ENCODE results near the gene SF3B4.

Gene SF3B4

DNA sequence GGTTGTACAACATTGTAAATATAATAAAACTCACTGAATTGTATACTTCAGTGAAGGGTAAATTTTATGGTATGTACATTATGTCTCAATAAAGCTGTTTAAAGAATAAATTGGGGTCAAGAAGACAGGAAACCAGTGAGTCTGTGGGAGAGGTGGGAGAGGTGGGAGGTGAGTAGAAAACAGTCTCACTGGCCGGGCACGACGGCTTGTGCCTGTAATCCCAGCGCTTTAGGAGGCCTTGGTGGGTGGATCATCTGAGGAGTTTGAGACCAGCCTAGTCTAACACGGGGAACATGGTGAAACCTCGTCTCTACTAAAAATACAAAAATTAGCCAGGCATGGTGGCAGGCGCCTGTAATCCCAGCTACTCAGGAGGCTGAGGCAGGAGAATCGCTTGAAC lies 4.9 kb upstream of the SF3B4 start:
- no peak for DNase-seq

DNA sequence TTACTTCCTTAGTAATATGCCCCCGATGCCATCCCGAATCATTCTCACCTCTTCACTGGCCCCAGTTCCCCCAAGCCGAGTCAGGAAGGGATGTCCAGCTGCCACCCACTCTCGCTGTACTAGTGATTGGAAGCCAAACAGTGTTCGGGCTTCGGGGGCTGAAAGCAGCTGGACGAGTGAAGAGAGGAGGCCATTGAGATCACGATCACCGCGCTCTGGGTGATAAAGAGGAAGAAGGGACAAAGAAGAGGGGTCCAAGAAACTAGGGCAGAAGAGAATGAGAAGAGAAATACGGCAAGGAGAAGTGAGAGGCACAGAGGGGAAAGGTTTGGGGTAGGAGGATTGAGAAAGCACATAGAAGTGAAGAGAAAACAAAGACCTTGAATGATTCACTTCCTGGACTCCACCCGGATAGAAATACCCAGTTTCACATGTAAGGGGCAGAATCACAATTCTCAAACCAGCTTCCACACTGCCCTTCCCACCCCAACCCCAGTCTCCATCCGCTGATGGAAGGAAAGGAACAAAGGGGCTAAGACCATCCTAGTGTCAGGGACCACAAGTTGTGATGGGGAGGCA lies 3.7 kb upstream of the SF3B4 start:
- no peak for DNase-seq

DNA sequence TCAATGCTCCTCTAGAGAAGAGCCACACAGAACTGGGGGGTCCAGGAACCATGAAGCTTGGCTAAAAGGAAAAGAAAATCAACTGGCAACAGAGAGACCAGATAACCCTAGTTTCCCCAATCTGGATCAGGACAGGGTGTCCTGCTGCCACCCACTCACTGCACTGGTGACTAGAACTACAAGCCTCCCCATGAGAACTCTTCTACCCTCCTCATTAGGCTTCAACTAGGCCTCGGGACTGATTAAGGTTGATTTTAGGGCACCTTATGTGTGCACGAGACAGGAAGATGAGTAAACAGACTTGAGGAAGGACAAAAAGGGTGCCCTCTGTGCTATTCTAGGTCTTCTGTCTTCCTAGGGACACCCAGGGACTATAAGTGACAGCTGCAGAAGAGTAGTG lies 2.3 kb upstream of the SF3B4 start:
- DNase-seq, result no peak

DNA sequence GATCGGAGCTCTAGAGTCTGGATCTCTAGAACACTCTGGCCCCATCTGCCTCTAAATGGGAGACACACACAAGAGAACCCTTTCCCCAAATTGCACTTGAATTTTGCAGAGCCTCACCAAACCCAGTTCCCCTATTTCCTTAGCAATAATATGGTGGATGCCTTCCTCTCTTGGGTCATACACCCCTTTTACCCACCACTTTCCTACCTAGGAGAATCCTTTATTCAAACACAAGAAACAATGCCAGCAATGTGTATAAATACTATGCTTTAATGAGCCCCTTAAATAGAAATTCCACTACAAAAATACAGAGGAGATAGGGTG lies 760 bp upstream of the SF3B4 start:
- DNase-seq, result no peak

DNA sequence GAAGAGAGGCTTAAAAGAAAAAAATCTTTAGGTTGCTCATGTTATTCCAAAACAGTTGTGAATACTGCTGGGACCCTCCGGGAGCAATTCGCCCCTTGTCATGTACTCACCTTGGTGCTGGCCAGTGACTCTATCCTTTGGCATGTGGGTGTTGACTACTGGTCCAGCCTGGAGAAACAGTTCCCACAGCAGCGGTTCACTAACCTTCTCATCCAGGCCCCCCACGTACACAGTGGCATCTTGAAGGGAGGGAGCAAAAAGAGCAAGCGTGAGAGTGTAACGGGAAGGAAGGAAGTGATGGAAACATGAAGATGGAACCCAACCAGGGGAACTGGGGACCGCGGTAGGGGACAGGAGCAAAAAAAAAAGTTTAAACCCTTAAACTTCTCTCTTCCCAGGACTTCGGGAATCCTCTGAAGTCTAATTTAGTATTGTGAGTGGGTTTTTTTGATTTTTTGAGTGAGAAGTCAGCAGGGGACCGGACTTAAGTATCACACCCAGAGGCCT lies 494 bp downstream of the SF3B4 start:
- no peak for DNase-seq

DNA sequence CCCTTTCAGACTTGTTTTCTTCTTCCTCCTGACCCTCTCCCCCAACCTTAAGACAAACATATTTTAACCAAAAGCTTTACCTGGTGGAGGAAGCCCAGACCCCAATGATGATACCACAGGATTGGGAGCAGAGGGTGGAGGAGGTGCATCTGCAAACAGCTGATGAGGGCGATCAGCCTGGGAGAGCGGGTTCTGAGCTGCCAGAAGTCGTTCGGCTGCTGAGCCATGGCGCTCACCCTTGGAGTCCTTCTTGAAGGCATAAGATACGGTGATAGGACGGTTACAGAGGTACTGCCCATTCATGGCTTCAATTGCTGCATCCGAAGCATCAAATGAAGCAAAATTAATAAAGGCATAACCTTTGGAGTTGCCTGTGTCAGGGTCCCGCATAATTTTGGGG lies 1.3 kb downstream of the SF3B4 start:
- no peak for DNase-seq

DNA sequence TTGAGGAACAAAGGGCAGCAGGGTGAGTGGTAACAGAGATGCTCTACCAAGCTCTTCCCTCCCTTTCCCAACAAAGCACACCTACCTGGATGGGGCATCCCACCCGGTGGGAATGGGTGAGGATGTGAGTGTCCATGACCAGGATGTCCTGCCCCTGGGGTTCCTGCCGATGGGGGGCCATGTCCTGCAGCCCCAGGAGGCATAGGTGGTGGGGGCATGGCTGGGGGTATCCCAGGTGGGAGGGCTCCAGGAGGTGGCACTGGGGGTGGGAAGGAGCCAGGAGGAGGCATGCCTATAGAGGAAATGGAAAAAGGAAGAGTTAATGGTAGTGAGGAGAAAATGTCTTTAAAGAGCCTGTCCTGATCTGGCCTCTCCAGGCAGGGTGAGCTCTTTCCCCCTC lies 1.9 kb downstream of the SF3B4 start:
- no peak for DNase-seq

DNA sequence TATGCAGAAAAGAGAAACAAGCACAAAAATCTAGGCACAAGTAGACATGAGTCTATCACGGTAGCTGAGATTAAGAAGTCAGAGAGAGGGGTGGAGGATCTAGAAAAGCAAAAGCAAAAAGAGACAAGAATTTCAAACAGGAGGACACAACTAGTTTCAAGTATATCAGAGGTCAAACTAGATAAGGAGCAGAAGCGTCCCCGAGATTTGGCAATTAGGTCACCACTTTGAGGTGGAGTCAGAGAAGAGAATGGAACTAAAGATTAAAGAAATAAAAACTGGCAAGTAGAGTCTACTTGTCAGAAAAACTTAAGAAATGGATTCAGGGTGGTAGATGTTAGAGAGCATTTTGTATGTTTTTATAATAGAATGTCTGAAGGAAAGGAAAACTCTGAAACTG lies 2.3 kb downstream of the SF3B4 start:
- DNase-seq, result no peak

DNA sequence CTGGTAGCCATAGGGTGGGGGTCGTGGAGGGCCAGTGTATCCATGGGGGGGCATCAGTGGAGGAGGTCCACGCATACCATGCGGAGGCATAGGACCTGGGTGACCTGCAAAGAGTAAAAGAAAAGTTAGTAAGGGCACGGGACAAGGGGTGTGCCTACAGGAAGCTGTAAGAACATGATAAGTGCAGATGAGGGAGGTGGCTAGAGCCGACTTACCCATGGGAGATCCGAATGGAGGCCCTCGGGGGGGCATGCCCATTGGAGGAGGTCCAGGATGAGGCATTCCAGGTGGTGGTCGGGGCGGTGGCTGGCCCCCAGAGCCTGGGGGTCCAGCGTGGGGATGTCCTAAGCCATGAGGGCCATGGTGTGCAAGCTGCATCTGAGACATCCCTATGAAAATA lies 4.0 kb downstream of the SF3B4 start:
- DNase-seq, result no peak

DNA sequence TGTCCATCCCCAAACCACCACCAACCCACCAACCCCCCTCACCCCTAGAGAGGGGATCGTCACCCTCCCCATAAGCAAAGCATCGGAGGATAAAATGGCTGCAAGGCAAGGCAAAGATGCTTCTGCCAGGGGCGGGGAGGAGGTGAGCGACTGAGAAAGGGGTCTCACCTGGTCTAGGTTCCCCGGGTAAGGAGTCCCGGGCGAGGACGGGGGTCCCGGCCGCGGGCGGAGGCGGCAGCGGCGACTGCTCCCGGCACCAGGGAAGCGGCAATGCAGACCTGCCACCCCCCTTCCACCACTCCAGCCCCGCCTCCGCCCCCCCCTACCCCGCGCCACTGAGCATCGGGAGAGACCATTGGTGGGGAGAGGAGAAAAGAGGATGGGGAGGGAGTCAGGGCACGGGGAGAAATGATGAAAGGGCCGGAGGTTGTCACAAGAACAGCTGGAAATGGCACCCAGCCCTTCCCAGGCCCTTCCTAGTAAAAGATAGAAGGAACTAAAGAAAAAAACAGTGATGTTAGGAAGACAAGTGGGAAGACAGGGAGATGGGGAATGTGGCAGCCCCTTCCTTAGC lies 9.9 kb downstream of the SF3B4 start, which contains the start of gene SV2A:
SV2A (minus strand) TSS at position 274 of the 574 bp plus-strand sequence. CDS start 4,004 bp downstream, outside the sequence.
- no peak for DNase-seq

DNA sequence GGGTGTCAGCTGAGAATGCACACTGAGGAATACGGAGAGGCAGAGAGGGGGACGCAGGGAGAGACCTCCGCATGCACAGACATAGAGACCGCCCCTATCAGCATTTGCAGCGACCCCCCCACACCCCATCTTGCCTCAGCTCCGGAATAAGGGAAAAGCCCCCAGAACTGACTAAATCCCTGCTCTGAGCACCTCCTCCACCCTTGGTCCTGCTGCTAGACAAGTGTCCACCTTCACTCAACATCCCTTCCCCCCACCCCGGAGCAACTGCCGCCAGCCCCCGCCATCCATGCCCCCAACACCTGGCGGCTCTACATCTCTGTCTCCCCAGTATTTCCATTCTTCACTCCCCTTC lies 10.7 kb downstream of the SF3B4 start:
- no peak for DNase-seq

DNA sequence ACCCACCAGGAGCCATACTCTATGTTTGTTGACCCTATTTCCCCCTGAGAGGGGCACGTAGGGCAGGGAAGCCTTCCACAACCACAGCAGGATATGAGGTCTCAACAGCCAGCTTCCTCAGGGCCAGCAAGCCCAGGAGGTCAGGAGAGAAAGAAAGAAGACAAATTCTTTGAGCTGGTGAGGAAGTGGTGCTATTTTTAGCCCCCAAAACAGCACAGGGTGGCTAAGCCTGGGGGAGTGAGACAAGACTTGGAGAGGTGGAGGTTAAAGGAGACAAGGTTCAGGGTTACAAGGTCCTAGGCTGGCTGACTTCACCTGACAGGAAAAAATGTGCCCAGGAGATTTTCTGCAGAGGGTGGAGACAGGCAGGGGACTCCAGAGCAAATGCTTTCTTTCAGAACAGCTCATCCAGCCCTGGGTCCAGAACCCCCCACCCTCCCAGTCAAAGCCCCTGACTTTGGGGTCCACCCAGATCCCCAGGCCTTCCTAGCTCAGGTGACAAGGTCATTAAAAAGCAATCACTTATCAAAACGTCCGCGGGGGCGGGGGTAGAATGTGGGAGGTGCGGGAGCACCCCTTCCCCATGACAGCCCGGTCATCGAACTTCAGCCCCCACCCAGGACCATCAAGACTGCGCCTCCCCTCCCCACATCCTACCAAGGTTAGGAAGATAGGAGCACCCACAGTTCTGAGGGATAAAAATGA lies 11.3 kb downstream of the SF3B4 start:
- DNase-seq, result no peak

DNA sequence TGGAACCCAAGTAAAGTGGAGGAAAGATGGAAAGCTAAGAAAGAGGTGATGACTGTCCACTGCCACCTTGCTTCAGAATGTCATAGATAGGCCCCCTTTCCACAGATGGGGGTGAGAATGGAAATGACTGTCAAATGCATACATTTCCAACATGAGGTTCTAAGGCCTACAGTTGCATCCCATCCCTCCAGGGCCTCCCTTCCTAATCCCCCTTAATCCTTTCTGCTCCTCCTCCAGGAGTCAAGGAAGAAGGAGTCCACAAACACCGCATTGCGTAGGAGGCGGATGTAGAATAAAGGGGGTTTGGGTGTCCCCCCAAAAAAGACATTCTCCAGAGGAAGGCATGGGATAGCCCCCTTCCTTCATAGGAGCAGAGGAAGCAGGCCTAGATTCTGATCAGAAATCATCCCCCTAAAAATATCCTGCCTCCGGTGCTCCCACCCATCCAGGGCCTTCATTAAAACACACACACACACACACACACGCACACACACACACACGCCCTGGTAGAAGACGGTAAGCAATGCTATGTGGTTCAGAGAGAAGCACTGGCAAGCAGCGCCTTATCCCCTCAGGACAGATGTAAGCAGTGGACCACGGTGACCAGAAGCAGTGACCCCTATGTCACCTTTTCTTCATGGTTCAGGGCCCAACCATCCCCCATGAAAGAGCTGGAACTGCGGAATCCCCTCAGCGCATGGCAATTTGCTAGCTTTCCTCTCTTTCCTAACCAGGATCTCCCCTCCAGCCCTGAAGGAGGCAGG lies 12.0 kb downstream of the SF3B4 start:
- DNase-seq, result no peak

DNA sequence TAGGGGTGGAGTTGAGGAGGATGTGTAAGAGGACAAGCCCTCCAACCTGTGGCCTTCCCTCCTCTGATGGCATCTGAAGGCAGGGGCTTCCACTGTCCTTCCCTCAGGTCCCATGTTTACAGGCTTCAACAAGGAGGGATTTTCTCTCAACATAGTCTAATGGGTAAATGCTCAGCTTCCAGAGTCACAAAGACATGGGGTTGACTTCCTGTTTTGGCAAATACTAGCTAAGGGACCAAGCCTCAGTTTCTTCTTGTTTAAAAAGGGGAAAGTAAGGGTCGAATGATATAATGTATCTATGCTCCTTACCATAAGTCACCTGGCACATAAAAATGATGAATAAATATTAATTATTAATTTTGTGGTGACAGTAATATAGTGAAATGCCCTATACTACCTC lies 13.1 kb downstream of the SF3B4 start:
- DNase-seq, result no peak

DNA sequence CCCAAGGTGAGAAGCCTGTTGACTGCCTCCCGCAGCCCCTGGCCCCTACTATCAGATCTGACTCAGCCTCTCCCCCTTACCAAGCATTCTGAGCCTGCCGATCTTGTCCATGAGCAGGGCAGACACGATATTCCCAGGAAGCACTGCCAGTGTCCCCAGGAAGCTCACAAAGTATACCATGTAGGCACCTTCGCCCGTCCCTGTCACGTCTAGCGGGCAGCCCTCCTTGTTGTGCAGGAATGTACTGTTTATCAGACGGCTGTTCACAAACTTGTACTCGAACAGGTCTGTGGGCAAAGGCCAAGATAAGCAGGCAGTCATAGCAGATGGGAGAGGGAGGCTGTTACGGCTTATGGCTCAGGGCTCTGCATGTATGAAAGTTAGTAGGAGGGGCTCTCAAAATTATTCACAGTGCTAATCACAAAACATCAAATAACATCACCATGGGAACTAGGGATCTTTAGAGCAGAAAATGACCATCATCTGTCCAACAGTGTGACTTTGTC lies 21.0 kb downstream of the SF3B4 start:
- no peak for DNase-seq

DNA sequence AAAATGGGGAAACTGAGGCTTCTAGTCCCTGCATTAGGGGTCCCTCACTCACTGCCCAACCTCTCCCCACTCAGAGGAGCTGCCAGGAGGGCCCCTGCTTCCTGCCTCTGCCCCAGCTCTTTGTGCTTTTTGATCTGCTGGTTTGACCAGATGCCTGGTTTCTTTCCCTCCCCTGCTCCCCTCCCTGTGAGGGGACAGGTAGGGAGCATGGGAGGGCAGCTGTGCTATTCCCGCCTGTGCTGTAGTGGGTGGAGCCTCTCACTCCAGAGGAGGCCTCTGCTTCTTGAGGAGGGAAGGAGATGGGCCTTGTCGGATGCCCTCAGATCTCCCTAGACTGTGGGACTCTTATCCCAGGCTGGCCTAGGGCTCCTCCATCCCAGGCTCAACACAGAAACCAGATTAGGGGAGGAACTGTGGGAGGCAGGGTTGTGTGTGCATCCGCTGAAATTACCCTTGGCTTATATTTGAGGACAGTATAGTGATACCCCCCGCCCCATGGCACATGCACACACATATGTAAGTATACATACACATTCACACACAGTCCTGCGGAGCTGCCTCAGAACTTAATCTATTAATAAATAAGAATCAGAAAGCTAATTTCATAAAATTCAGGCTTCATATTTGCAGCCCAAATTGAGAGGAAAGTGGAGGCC lies 23.6 kb downstream of the SF3B4 start:
- no peak for DNase-seq

DNA sequence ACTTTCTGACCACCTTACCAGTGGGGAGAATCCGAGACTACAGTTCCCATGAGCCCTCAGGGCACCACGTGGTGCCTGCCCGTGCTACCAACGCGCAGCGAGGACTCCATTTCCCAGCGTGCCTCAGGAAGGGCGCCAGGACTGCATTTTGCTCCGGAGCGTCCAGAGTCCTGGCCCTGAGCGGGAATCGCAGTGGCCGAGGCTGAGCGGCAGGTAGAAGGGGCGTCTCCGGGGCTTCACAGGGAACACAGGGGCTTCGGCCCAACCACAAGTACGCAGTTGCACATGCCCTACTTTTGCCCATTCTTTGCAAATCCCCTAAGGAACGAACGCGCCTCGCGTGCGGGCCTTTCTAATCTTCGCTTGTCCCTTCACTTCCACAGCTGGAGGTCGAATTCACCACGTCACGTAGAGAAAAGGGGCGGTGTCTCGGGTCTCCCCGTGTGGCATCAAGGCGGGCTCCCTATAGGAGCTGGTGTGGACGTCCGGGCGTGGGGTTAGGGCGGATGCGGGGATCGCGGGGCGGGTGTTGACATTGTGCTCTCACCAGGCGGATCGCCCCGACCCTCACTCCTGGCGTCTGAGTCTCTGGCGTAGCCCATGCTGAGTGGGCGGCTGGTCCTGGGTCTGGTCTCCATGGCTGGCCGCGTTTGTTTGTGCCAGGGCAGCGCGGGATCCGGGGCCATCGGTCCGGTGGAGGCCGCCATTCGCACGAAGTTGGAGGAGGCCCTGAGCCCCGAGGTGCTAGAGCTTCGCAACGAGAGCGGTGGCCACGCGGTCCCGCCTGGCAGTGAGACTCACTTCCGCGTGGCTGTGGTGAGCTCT lies 27.9 kb downstream of the SF3B4 start, which contains the start of gene BOLA1:
BOLA1 (plus strand) TSS at position 109 of the 825 bp plus-strand sequence; CDS start at position 601, 492 bp downstream.
- DNase-seq, result peak; percentile 91

DNA sequence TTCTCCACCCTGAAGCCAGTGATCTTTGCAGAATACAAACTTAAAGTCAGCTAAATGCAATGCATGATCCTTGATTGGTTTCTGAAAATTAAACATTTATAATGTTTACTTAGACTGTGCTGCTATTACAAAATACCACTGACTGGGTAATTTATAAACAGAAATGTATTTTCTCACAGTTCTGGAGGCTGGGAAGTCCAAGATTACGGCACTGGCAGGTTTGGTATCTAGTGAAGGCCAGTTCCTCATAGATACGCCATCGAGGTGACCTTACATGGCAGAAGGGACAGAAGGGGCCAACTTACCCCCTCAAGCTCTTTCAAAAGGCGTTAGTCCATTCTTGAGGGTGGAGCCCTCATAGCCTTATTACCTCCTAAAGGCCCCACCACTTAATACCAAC lies 31.0 kb downstream of the SF3B4 start:
- DNase-seq, result no peak

DNA sequence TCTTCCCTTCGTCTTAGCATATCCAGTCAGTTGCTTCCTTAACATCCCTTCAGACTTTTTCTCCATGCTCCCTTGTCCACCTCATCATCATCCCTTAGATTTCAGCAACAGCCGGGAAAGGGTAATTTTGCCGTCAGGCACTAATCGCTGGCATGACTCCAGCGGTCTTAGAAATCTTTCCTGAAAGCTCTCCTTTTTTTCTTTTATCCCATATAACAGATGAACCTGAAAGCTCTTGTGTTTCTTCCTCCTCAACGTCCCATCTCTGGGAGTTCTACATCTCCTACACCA lies 38.7 kb downstream of the SF3B4 start:
- no peak for DNase-seq

DNA sequence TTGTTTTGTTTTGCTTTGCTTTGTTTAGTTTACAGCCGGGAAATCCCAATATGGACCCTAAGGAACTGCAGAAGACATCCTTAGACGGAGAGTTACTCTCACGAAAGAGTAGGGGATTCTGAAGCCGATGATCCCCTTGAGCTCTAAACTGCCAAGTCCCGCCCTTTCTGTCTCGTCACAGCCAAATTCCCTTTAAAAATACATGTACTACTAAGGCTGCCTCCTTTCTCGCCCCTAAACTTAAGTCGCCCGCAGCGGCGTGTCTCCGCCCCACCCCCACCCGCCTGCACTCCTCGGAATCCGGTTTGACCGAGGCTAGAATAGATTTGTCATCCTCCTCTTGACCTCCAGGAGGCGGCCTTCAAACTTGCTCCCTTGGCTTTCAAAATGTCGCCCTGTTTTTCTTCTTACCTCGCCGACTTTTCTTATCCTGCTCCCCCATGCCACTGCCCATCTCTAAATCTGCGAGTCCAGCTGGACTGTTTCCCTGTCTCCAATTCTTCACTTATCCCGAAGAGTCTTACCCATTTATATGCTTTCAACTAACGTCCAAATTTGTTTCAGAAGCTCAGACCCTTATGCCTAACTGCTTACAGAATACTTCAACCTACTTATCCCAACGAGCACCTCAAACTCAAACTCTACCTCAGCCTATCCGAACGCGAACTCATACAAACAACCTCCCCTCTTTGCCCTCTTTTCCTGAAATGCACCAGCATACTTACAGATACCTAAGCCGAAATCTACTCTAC lies 39.2 kb downstream of the SF3B4 start:
- peak; percentile 95 for DNase-seq

DNA sequence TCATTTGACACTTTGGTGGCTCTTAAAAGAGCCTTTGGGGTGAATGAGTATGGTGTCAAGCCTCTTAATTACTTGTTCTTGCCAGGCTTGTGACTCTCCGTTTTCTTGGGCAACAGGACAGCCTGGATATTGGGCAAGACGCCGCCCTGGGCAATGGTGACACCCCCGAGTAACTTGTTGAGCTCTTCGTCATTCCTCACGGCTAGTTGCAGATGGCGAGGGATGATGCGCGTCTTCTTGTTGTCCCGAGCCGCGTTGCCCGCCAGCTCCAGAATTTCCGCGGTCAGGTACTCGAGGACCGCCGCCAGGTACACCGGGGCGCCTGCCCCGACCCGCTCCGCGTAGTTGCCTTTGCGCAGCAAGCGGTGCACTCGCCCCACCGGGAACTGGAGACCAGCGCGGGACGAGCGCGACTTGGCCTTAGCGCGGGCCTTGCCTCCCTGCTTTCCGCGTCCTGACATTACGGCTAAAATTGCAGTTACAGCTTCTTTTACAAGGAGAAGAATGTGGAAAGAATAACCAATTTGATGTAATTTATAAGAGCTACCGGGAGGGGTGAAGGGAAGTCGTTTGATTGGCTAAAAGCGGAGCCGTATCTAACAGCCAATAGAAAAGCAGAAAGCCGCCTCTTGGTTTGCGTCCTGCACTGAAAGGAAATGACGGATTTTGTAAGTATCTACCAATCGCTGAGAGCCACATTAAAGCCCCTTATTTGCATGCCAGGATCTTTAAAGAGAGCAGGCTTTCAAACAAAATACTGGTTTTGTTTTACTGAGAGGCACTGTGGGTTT lies 40.0 kb downstream of the SF3B4 start:
- peak; percentile 97 for DNase-seq

Measured in RPMI8226 (cell line).